ENCODE measurements around the gene C6orf136. TPM values are rescaled to one million over a fixed set of nuclear protein-coding genes. Genes with fewer than 3 reads are reported as not detected.

C6orf136 gene
- total and polyA plus RNA-seq, 9 of the 15 experiments (the other 6 are each of a cell fraction or from before 2014, with no cell fraction given), result 14.1 to 63.1 (median 18.4) TPM

DNA sequence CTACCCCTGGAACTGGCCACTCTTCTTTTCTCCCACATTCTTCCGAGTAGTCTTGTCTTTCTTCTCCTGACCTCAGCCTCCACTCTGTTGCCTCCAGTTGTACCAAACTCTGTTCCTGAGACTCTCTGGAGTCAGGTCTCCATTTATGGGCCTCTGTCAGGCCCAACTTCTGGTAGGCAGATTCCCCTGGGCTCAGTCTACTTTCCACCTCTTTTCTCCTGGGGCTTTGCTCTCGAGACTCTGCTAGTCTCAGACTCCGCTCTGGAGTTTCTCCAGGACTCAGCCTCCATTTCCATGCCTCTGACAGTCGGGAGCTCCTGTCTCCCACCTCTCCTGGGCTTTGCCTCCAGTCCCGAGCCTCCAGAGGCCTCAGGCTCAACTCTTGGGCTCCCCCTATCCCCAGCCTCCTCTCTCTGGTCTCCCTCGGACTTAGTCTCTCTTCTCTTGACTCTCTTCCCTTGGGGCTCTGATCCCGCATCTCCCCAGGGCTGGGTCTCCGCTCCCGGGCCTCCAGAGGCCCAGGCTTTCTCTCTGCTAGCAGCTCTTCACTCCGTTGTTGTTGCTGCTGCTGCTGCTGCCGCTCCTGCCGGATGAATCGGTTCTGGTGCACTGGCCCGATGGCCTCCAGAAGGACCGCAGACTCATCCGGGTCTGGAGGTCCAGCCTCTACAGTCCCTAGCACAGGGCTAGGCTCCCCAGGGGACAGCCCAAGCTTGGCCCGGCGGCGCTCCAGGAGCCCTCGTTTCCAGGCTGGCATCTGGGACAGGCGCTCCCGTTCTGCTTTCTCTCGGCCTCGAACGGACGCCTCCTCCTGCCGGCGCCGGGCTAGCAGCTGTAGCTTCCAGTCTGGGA is 38.5 kb downstream of the C6orf136 start (continued):
- TF ChIP-seq, protein P1, sequence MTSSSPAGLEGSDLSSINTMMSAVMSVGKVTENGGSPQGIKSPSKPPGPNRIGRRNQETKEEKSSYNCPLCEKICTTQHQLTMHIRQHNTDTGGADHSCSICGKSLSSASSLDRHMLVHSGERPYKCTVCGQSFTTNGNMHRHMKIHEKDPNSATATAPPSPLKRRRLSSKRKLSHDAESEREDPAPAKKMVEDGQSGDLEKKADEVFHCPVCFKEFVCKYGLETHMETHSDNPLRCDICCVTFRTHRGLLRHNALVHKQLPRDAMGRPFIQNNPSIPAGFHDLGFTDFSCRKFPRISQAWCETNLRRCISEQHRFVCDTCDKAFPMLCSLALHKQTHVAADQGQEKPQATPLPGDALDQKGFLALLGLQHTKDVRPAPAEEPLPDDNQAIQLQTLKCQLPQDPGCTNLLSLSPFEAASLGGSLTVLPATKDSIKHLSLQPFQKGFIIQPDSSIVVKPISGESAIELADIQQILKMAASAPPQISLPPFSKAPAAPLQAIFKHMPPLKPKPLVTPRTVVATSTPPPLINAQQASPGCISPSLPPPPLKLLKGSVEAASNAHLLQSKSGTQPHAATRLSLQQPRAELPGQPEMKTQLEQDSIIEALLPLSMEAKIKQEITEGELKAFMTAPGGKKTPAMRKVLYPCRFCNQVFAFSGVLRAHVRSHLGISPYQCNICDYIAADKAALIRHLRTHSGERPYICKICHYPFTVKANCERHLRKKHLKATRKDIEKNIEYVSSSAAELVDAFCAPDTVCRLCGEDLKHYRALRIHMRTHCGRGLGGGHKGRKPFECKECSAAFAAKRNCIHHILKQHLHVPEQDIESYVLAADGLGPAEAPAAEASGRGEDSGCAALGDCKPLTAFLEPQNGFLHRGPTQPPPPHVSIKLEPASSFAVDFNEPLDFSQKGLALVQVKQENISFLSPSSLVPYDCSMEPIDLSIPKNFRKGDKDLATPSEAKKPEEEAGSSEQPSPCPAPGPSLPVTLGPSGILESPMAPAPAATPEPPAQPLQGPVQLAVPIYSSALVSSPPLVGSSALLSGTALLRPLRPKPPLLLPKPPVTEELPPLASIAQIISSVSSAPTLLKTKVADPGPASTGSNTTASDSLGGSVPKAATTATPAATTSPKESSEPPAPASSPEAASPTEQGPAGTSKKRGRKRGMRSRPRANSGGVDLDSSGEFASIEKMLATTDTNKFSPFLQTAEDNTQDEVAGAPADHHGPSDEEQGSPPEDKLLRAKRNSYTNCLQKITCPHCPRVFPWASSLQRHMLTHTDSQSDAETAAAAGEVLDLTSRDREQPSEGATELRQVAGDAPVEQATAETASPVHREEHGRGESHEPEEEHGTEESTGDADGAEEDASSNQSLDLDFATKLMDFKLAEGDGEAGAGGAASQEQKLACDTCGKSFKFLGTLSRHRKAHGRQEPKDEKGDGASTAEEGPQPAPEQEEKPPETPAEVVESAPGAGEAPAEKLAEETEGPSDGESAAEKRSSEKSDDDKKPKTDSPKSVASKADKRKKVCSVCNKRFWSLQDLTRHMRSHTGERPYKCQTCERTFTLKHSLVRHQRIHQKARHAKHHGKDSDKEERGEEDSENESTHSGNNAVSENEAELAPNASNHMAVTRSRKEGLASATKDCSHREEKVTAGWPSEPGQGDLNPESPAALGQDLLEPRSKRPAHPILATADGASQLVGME (CRISPR knock-in tag; IDR thresholded peaks at IDR 0.05), result peak; percentile 12; the same call in 1 of the 2 replicates
- no peak for TF ChIP-seq CAMTA2 (CRISPR knock-in tag; conservative IDR thresholded peaks at IDR 0.05)
- TF ChIP-seq BRD9 (IDR thresholded peaks at IDR 0.05; ENCODE audit: low read depth, partially characterized antibody), result peak; percentile 32
- TF ChIP-seq RBM34 (IDR thresholded peaks at IDR 0.05; ENCODE audit: borderline replicate concordance, insufficient read depth, low read length), result no peak
- TF ChIP-seq ARID3A (IDR thresholded peaks at IDR 0.05; ENCODE audit: borderline replicate concordance, low read depth, low read length), result no peak
- no peak for TF ChIP-seq BMI1 (IDR thresholded peaks at IDR 0.05; ENCODE audit: low read length)
- TF ChIP-seq PYGO2 (tag; IDR thresholded peaks at IDR 0.05), result no peak
- TF ChIP-seq ATF2 (CRISPR knock-in tag; IDR thresholded peaks at IDR 0.05), result no peak
- no peak for TF ChIP-seq ZNF639 (CRISPR knock-in tag; conservative IDR thresholded peaks at IDR 0.05 in 1 of 2, IDR thresholded peaks at IDR 0.05 in 1 of 2)
- no peak for TF ChIP-seq HNRNPUL1 (IDR thresholded peaks at IDR 0.05; ENCODE audit: low read length)
- TF ChIP-seq RCOR1 (IDR thresholded peaks at IDR 0.05; ENCODE audit: borderline replicate concordance in 1 of 2, low read depth in 2 of 2, low read length in 2 of 2), result peak in 1 of 2 experiments; percentile 46; a peak in 1 of 4 replicates
- peak; percentile 50; the same call in 1 of the 2 replicates for TF ChIP-seq POLR2AphosphoS5 (IDR thresholded peaks at IDR 0.05; ENCODE audit: control insufficient read depth, insufficient read depth, low read depth, low read length)
- TF ChIP-seq CSDE1 (IDR thresholded peaks at IDR 0.05), result no peak
- no peak for TF ChIP-seq FOXM1 (IDR thresholded peaks at IDR 0.05; ENCODE audit: low read depth)
- TF ChIP-seq FOXM1 (CRISPR knock-in tag; IDR thresholded peaks at IDR 0.05; ENCODE audit: low read depth), result 0 out of 2 replicates have a peak, but pooled peaks have one; percentile 48
- no peak for TF ChIP-seq HDAC3 (IDR thresholded peaks at IDR 0.05; ENCODE audit: borderline replicate concordance, partially characterized antibody)

Data from K562 (cell line).